CD4-positive, CD25-positive, alpha-beta regulatory T cell (primary cell): ENCODE data around the gene EPHA7. TPM values are rescaled to one million over a fixed set of nuclear protein-coding genes. Genes with fewer than 3 reads are reported as not detected.

ENCODE experiments used
- ATAC-seq, 2 donors: fragments of 150-1000 bp; cut with Tn5 transposase; one replicate each; pipeline ENCODE4 v1.10.0; 2021; ENCODE audit warnings: low read depth in 2 of 2, moderate number of reproducible peaks in 2 of 2, moderate library complexity in 1 of 2
- DNase-seq, 3 donors: peaks; one replicate each; pipeline versions ENCODE4 v3.0.0 to v3.0.0-alpha.2; 2012 to 2022; ENCODE audit warnings: mixed read lengths in 1 of 3
- H3K27ac ChIP-seq: one replicate; pipeline ENCODE4 v1.7.0; 2013; ENCODE audit warnings: mild to moderate bottlenecking, low read length; ENCODE audit not compliant: insufficient read depth, poor library complexity, severe bottlenecking
- H3K27me3 ChIP-seq: one replicate; pipeline ENCODE4 v1.7.0; 2013; ENCODE audit warnings: low read length; ENCODE audit not compliant: control insufficient read depth, insufficient read depth
- H3K36me3 ChIP-seq: one replicate; pipeline ENCODE4 v1.7.0; 2013; ENCODE audit warnings: mild to moderate bottlenecking, low read length, moderate library complexity; ENCODE audit not compliant: control insufficient read depth, insufficient read depth
- H3K4me1 ChIP-seq: 2 replicates; pipeline ENCODE4 v1.7.0; 2013; ENCODE audit warnings: mild to moderate bottlenecking, low read length; ENCODE audit not compliant: insufficient read depth, control insufficient read depth, poor library complexity, severe bottlenecking
- H3K4me3 ChIP-seq: one replicate; pipeline ENCODE4 v1.7.0; 2013; ENCODE audit warnings: low read depth, mild to moderate bottlenecking, low read length, moderate library complexity
- H3K9me3 ChIP-seq, 2 experiments: 1 replicate in 1 of 2; 2 replicates in 1 of 2; pipeline ENCODE4 v1.7.0; 2013; ENCODE audit warnings: low read length in 2 of 2, mild to moderate bottlenecking in 1 of 2, moderate library complexity in 1 of 2; ENCODE audit not compliant: control insufficient read depth in 2 of 2
- H3K27ac Mint-ChIP-seq, 3 donors: one replicate each; pipeline ENCODE4 v1.8.0; 2020 to 2022; ENCODE audit warnings: mild to moderate bottlenecking in 3 of 3, mixed read lengths in 3 of 3, moderate library complexity in 2 of 3
- H3K27me3 Mint-ChIP-seq: one replicate; pipeline ENCODE4 v1.8.0; 2022; ENCODE audit warnings: mild to moderate bottlenecking, mixed read lengths
- H3K36me3 Mint-ChIP-seq: one replicate; pipeline ENCODE4 v1.8.0; 2020; ENCODE audit warnings: mixed read lengths
- H3K4me1 Mint-ChIP-seq, 4 donors: one replicate each; pipeline ENCODE4 v1.8.0; 2020 to 2022; ENCODE audit warnings: mixed read lengths in 4 of 4, mild to moderate bottlenecking in 1 of 4
- H3K4me3 Mint-ChIP-seq, 4 donors: one replicate each; pipeline ENCODE4 v1.8.0; 2020 to 2022; ENCODE audit warnings: mild to moderate bottlenecking in 4 of 4, mixed read lengths in 4 of 4, moderate library complexity in 3 of 4
- H3K9me3 Mint-ChIP-seq, 7 donors: one replicate each; pipeline ENCODE4 v1.8.0; 2020 to 2022; ENCODE audit warnings: mixed read lengths in 7 of 7, mild to moderate bottlenecking in 3 of 7, moderate library complexity in 2 of 7
- polyA plus RNA-seq, 4 donors: library from polyadenylated mRNA; unstranded; fragments of 300-500 nt; fragmentation: Illumina TruSeq; gene quantifications; one replicate each; pipeline ENCODE4 v1.2.3, GENCODE V29; 2021
- total RNA-seq: library from RNA; stranded (reverse); gene quantifications from one replicate; pipeline ENCODE4 v1.2.3, GENCODE V29; 2022

Gene EPHA7
- total and polyA plus RNA-seq, 5 donors from 2014 or later = not detected

GRCh38 chr6:93369586-93370134 is 49.7 kb downstream of the EPHA7 start:
- no peaks in the 10 kb centered on the region for H3K36me3 ChIP-seq
- Mint-ChIP-seq H3K36me3 (no peaks in the 10 kb centered on the region), H3K9me3 (peaks cover 0 to 4% (median 1%) of the 10 kb centered on the region in 7 donors), H3K4me3 (no peak overlapping the region), H3K27me3 (no peaks in the 10 kb centered on the region), H3K4me1 (no peaks in the 10 kb centered on the region), H3K27ac (no peak overlapping the region)
- no peak overlapping the region for H3K27ac ChIP-seq
- ATAC-seq = no peak
- no peak overlapping the region for H3K4me3 ChIP-seq
- no peak for DNase-seq
- H3K4me1 ChIP-seq = no peaks in the 10 kb centered on the region
- no peaks in the 10 kb centered on the region for H3K9me3 ChIP-seq
- H3K27me3 ChIP-seq = no peaks in the 10 kb centered on the region

- Histone ChIP-seq H3K27ac (no peak overlapping the region), H3K27me3 (no peaks in the 10 kb centered on the region), H3K4me1 (no peaks in the 10 kb centered on the region), H3K9me3 (no peaks in the 10 kb centered on the region), H3K36me3 (no peaks in the 10 kb centered on the region), H3K4me3 (no peak overlapping the region)
- ATAC-seq = no peak
- no peak for DNase-seq
- Mint-ChIP-seq H3K4me3 (no peak overlapping the region), H3K36me3 (no peaks in the 10 kb centered on the region), H3K4me1 (no peaks in the 10 kb centered on the region), H3K9me3 (peaks cover 0 to 4% (median 1%) of the 10 kb centered on the region in 7 donors), H3K27me3 (no peaks in the 10 kb centered on the region), H3K27ac (no peak overlapping the region)
Observed at GRCh38 chr6:93366506-93366905, 52.9 kb downstream of the EPHA7 start.

GRCh38 chr6:93365445-93365844 is 53.9 kb downstream of the EPHA7 start:
- H3K4me1 Mint-ChIP-seq = no peaks in the 10 kb centered on the region
- ATAC-seq (no peak), DNase-seq (no peak)
- H3K27ac Mint-ChIP-seq = no peak overlapping the region
- H3K27me3 Mint-ChIP-seq = no peaks in the 10 kb centered on the region
- no peaks in the 10 kb centered on the region for H3K27me3 ChIP-seq
- no peaks in the 10 kb centered on the region for H3K4me1 ChIP-seq
- H3K36me3 Mint-ChIP-seq = no peaks in the 10 kb centered on the region
- no peaks in the 10 kb centered on the region for H3K36me3 ChIP-seq
- peaks cover 0 to 5% (median 2%) of the 10 kb centered on the region in 7 donors for H3K9me3 Mint-ChIP-seq
- H3K4me3 Mint-ChIP-seq = no peak overlapping the region
- no peaks in the 10 kb centered on the region for H3K9me3 ChIP-seq
- H3K27ac ChIP-seq = no peak overlapping the region
- H3K4me3 ChIP-seq = no peak overlapping the region

- Mint-ChIP-seq H3K36me3 (no peaks in the 10 kb centered on the region), H3K4me3 (no peak overlapping the region), H3K4me1 (no peaks in the 10 kb centered on the region), H3K9me3 (peaks cover 0 to 13% (median 6%) of the 10 kb centered on the region in 7 donors), H3K27me3 (no peaks in the 10 kb centered on the region), H3K27ac (no peak overlapping the region)
- Histone ChIP-seq H3K27me3 (no peaks in the 10 kb centered on the region), H3K27ac (no peak overlapping the region), H3K36me3 (no peaks in the 10 kb centered on the region), H3K4me3 (no peak overlapping the region), H3K4me1 (no peaks in the 10 kb centered on the region), H3K9me3 (peaks cover 0 to 3% of the 10 kb centered on the region in 2 experiments)
- DNase-seq (no peak), ATAC-seq (no peak)
Observed at GRCh38 chr6:93358435-93358834, 60.9 kb downstream of the EPHA7 start.

GRCh38 chr6:93352604-93353003 is 66.8 kb downstream of the EPHA7 start:
- ATAC-seq (no peak), DNase-seq (no peak)
- H3K27me3 ChIP-seq = no peaks in the 10 kb centered on the region
- Mint-ChIP-seq H3K36me3 (no peaks in the 10 kb centered on the region), H3K9me3 (peaks cover 3 to 28% (median 6%) of the 10 kb centered on the region in 7 donors), H3K4me3 (no peak overlapping the region), H3K27ac (no peak overlapping the region), H3K4me1 (no peaks in the 10 kb centered on the region), H3K27me3 (no peaks in the 10 kb centered on the region)
- peaks cover 0 to 3% of the 10 kb centered on the region in 2 experiments for H3K9me3 ChIP-seq
- no peak overlapping the region for H3K4me3 ChIP-seq
- no peak overlapping the region for H3K27ac ChIP-seq
- H3K36me3 ChIP-seq = no peaks in the 10 kb centered on the region
- H3K4me1 ChIP-seq = no peaks in the 10 kb centered on the region

- Histone ChIP-seq H3K27ac (no peak overlapping the region), H3K4me3 (no peak overlapping the region), H3K27me3 (no peaks in the 10 kb centered on the region), H3K9me3 (no peaks in the 10 kb centered on the region), H3K36me3 (no peaks in the 10 kb centered on the region), H3K4me1 (no peaks in the 10 kb centered on the region)
- DNase-seq (no peak), ATAC-seq (no peak)
- Mint-ChIP-seq H3K9me3 (peaks cover 3 to 31% (median 8%) of the 10 kb centered on the region in 7 donors), H3K4me1 (no peaks in the 10 kb centered on the region), H3K27ac (peak overlapping the region in 1 of 3 donors; percentile 54), H3K4me3 (no peak overlapping the region), H3K27me3 (no peaks in the 10 kb centered on the region), H3K36me3 (no peaks in the 10 kb centered on the region)
Observed at GRCh38 chr6:93351222-93351621, 68.1 kb downstream of the EPHA7 start.

GRCh38 chr6:93350774-93351173 is 68.6 kb downstream of the EPHA7 start:
- H3K9me3 ChIP-seq = no peaks in the 10 kb centered on the region
- no peaks in the 10 kb centered on the region for H3K4me1 Mint-ChIP-seq
- no peaks in the 10 kb centered on the region for H3K27me3 ChIP-seq
- H3K4me3 ChIP-seq = no peak overlapping the region
- DNase-seq = no peak
- H3K4me1 ChIP-seq = no peaks in the 10 kb centered on the region
- H3K27me3 Mint-ChIP-seq = no peaks in the 10 kb centered on the region
- no peaks in the 10 kb centered on the region for H3K36me3 Mint-ChIP-seq
- no peak overlapping the region for H3K27ac ChIP-seq
- no peak overlapping the region for H3K4me3 Mint-ChIP-seq
- no peak overlapping the region for H3K27ac Mint-ChIP-seq
- H3K36me3 ChIP-seq = no peaks in the 10 kb centered on the region
- ATAC-seq = no peak
- H3K9me3 Mint-ChIP-seq = peaks cover 3 to 35% (median 8%) of the 10 kb centered on the region in 7 donors

GRCh38 chr6:93344333-93344835 is 75.0 kb downstream of the EPHA7 start:
- Mint-ChIP-seq H3K4me3 (no peak overlapping the region), H3K27ac (no peak overlapping the region), H3K9me3 (peaks cover 0 to 17% (median 1%) of the 10 kb centered on the region in 7 donors), H3K36me3 (no peaks in the 10 kb centered on the region), H3K4me1 (no peaks in the 10 kb centered on the region), H3K27me3 (no peaks in the 10 kb centered on the region)
- Histone ChIP-seq H3K4me1 (no peaks in the 10 kb centered on the region), H3K9me3 (no peaks in the 10 kb centered on the region), H3K4me3 (no peak overlapping the region), H3K27ac (no peak overlapping the region), H3K36me3 (no peaks in the 10 kb centered on the region), H3K27me3 (no peaks in the 10 kb centered on the region)
- DNase-seq = no peak
- no peak for ATAC-seq
